Right lung (tissue), 5 donors: ENCODE measurements around the gene CFAP119. TPM values are rescaled to one million over a fixed set of nuclear protein-coding genes. Genes with fewer than 3 reads are reported as not detected.
A peak's percentile ranks its signal among the peaks of the same experiment; 100 is the strongest.

Source experiments
- DNase-seq, 2 donors: peaks; one replicate each; pipeline ENCODE4 v3.0.0-alpha.2; 2013
- polyA plus RNA-seq, 5 donors: library from polyadenylated mRNA; unstranded; fragments of 120-200 nt; gene quantifications; one replicate each; pipeline versions ENCODE4 v1.2.1 to v1.2.3, GENCODE V29; 2013; ENCODE audit warnings: inconsistent platforms in 1 of 5, low replicate concordance in 1 of 5; ENCODE audit not compliant: insufficient read length in 5 of 5, insufficient read depth in 1 of 5

Gene CFAP119
- polyA plus RNA-seq, 5 donors: 4.0 to 8.1 (median 6.1) TPM

DNA sequence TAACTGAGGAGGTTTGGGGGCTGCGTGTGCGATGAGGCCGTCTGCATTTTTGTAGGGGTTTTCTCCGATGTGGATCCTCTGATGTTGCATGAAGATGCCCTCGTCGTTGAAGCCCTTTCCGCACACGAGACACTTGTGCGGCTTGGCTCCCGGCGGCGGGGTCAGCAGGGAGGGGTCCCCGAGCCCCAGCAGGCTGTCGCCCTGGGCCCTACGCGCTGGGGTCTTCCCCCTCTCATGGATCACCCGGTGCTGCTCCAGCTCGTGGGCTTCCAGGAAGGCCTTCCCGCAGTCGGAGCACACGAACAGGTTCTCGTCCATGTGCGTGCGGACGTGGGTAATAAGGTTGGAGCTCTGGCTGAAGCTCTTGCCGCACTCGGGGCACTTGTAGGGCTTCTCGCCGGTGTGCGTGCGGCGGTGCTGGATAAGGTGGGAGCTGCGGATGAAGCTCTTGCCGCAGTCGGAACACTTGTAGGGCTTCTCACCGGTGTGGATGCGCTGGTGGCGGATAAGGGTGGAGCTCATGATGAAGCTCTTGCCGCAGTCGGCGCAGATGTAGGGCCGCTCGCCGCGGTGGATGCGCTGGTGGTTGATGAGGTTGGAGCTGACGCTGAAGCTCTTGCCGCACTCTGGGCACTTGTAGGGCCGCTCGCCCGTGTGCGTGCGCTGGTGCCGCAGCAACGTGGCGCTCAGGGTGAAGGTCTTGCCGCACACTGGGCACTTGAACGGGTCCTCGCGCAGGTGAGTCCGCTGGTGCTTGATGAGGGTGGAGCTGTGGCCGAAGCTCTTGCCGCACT, 20.8 kb upstream of the CFAP119 start:
- no peak for DNase-seq

GRCh38 chr16:30780549-30780948, 18.7 kb upstream of the CFAP119 start:
- no peak for DNase-seq

DNA sequence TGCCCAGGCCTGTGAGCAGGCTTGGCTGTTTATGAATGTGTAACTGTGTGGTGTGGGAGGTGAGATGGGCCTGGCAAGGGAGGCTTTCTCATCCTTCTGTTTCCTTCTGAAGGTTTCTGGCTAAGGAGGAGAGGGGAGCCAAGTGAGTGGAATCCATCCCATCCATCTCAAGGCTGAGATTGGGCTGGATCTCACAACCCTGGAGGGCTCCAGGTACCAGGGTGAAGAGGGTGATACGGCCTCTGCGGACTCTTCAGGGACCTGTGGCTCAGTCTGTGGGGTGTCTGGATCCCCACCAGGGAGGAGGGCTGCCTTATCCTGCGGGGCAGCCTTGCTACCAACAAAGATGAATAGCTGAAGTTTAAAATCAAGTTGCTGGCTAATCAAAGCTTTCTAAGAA, 18.2 kb upstream of the CFAP119 start:
- no peak for DNase-seq

DNA sequence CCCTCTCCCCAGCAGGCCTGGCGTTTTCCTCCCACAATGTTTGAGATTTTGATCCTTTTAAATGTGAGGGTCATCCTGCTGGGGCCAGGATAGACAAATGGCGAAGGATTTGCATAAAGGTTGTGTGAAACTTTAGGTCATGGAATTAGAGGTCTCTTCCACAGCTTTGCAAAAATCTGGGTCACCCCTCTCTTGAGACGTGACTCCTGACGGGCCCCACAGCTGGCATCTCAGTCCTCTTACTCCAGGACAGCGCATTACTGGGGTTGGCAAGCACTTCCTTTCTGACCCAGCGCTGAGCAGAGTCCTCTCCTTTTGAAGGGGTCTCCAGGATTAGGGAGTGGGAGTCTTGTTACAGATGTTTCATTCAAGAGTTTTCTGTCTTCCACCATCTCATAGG, 17.7 kb upstream of the CFAP119 start:
- DNase-seq: no peak

DNA sequence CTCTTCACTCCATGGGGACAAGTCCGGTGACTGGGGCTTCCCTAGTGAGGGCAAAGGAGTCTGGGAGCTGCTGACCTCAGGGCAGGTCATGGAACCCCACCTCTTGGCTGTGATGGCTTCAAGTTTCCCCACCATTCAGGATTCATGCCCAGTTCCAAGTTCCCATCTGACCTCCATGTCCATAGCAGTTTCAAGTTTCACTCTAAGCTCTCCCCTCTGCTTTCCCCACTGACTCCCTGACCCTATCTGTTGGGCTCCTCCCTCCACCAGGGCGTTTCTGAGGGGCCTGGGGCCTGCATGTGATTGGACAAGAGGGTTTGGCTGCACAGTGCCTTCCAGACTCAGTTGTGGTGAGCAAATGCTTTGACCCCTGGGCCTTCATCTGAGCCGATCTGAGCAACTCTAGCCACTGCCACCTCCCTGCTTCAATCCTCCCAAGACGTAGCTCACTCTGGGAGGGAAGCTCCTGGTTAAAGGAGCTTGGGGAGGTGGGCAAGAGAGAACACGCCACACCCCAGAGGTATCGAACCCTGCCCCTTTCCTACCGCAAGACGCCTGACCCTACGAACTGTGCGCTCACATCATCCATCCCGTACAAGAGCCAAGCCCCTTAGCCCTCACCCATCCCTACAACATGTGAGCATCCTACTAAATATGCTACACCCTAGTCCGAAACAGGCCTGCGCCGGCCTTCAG, 16.8 kb upstream of the CFAP119 start:
- no peak for DNase-seq

GRCh38 chr16:30777591-30778297, 15.9 kb upstream of the CFAP119 start:
- DNase-seq: no peak

- peak; percentile 78 to 83 for DNase-seq
Observed at GRCh38 chr16:30775392-30776188, 13.7 kb upstream of the CFAP119 start.

DNA sequence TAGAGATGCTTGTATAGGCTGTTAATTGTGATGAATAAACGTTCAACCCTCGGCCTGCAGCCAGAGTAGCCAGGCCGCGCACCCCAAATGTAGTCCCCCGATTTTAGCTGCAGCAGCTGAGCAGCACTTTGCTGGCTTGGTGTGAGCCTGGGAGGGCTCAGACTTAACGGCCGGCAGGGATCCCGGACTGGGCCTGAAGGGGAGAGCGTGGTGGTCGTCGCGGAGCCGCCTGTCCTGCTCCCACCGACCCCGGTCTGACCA, 13.2 kb upstream of the CFAP119 start:
- DNase-seq: no peak

- DNase-seq: no peak
Observed at GRCh38 chr16:30774367-30775130, 12.7 kb upstream of the CFAP119 start.

DNA sequence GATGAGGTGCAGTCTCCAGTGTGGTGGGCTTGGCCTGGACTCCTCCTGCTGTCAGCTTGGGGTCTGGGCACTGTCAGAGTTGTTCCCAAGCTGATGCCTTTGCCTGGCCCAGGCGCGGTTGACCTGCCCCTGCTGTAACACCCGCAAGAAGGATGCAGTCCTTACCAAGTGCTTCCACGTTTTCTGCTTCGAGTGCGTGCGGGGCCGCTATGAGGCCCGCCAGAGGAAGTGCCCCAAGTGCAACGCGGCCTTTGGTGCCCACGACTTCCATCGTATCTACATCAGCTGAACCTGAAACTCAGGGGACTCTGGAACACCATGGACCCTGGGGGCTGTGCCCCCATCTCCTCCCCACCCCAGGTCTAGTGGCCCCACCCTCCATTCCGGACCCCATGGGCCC, 12.0 kb upstream of the CFAP119 start:
- no peak for DNase-seq

DNA sequence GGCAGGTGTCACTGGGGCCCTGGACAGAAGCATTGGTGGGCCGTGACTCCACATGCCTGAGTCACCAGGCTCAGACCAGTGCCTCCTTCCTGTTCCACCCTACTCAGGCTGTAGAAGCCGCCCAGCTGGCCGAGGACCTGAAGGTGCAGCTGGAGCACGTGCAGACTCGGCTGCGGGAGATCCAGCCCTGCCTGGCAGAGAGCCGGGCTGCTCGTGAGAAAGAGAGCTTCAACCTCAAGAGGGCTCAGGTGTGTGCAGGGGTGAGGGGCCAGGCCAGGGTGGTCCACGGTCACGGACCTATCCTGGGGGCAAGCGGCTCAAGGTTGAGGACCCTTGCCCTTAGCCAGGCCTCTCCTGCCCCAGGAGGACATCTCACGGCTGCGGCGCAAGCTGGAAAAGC, 9.9 kb upstream of the CFAP119 start:
- DNase-seq: no peak

DNA sequence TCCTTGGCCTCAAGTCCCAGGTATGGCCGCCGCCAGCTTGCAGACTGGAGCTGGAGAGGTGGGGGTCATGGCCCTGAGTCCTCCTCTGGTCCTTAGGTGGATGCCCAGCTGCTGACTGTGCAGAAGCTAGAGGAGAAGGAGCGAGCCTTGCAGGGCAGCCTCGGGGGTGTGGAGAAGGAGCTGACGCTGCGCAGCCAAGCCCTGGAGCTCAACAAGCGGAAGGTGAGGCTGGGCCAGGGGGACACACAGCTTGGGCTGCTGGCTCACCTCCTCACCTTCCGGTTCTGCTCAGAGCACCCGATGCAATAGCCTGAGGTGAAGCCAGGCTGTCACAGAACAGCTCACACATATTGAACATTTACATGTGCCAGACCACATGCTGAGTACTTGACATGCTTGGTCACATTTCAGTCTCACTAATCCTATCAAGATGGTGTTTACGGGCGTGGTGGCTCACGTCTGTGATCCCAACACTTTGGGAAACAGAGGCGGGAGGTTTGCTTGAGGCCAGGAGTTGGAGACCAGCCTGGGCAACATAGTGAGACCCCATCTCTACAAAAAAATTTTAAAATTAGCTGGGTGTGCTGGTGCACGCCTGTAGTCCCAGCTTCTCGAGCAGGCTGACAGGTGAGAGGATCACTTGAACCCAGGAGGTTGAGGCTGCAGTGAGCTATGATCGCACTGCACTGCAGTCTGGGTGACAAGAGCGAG, 7.7 kb upstream of the CFAP119 start:
- no peak for DNase-seq

DNA sequence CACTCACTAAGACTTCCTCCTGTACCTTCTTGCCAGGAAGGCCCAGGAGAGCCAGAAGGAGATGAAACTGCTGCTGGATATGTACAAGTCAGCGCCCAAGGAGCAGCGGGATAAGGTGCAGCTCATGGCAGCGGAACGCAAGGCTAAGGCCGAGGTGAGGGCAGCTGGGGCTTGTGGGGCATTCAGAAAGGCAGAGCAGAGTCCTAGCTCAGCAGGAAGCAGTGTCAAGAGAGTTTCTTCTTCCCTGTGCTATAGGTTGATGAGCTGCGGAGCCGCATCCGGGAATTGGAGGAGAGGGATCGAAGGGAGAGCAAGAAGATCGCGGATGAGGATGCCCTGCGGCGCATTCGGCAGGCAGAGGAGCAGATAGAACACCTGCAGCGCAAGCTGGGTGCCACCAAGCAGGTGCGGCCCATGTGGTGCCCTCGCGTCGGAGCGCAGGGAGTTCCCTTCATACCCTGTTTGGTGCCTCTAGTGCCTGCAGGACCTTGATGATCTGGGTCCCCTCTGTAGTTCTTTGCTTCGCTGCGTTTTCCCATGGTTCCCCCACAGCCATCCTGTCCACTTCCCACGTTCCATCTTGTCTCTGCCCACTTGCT, 6.8 kb upstream of the CFAP119 start:
- DNase-seq: no peak

DNA sequence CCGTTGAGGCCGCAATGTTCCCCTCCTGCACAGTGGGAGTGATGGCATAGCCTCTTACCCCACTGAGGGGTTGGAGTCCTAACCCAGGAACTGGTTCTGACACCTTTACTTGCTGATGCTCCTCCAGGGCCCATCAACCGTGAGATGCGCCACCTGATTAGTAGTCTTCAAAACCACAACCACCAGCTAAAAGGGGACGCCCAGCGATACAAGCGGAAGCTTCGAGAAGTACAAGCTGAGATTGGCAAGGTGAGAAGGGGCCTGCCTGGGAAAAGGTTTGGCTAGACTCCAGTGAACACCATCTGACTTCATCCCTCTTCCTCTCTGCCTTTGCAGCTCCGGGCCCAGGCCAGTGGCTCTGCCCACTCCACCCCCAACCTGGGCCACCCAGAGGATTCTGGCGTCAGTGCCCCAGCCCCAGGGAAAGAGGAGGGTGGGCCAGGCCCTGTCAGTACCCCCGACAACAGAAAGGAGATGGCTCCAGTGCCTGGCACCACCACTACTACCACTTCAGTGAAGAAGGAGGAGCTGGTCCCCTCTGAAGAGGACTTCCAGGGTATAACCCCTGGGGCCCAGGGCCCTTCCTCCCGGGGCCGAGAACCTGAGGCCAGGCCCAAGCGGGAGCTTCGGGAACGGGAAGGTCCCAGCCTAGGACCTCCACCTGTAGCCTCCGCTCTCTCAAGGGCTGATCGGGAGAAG, 6.1 kb upstream of the CFAP119 start:
- DNase-seq: no peak

DNA sequence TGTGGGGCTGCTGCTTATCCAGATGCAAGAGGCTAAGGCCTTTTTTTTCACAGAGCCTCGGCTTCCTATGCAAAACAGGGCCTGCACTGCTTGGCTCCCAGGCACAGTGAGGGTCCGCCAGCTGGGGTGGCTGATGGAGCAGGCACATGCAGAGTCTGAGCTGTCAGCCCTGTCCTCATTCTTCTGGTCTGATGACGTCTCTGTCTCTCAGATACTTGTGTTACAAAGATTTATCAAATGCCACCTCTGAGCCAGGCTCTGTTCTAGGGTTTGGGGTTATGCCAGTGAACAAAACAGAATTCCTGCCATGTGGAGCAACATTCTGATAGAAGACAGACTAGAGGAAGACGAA, 5.0 kb upstream of the CFAP119 start:
- no peak for DNase-seq

- no peak for DNase-seq
Observed at GRCh38 chr16:30766206-30766932, 4.5 kb upstream of the CFAP119 start.

- DNase-seq: no peak
Observed at GRCh38 chr16:30764816-30765465, 3.1 kb upstream of the CFAP119 start.

- DNase-seq: no peak
Observed at GRCh38 chr16:30764086-30764485, 2.2 kb upstream of the CFAP119 start.
